SH-SY5Y (cell line): Measurements from ENCODE around the gene CDK14.

Experiments used
- GATA2 ChIP-seq: IDR thresholded peaks from 2 replicates; pipeline ENCODE4 v1.6.1; 2011; ENCODE audit warnings: mild to moderate bottlenecking, low read depth, low read length
- GATA3 ChIP-seq: IDR thresholded peaks from 2 replicates; pipeline ENCODE4 v1.6.1; 2011; ENCODE audit warnings: low read depth, mild to moderate bottlenecking, low read length, moderate library complexity

GRCh38 chr7:90690159-90690858, 94.2 kb downstream of the CDK14 start:
- TF ChIP-seq GATA2 (no peak), GATA3 (no peak)
